Measurements from ENCODE around the gene GRM1. TPM values are rescaled to one million over a fixed set of nuclear protein-coding genes. Genes with fewer than 3 reads are reported as not detected.

GRM1 gene
- total and polyA plus RNA-seq, 2 donors (not counting 3 experiments of a cell fraction or from before 2014, with no cell fraction given), result 0.07 TPM; not detected in 1

DNA sequence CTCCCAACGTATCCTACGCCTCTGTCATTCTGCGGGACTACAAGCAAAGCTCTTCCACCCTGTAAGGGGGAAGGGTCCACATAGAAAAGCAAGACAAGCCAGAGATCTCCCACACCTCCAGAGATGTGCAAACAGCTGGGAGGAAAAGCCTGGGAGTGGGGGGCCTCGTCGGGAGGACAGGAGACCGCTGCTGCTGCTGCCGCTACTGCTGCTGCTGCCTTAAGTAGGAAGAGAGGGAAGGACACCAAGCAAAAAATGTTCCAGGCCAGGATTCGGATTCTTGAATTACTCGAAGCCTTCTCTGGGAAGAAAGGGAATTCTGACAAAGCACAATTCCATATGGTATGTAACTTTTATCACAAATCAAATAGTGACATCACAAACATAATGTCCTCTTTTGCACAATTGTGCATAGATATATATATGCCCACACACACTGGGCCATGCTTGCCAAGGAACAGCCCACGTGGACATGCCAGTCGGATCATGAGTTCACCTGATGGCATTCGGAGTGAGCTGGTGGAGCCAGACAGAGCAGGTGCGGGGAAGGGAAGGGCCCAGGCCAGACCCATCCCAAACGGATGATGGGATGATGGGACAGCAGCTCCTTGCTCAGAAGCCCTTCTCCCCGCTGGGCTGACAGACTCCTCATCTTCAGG lies 406.0 kb downstream of the GRM1 start:
- Histone ChIP-seq H3K4me2 (ENCODE audit: insufficient read depth, low read length) (no peak overlapping the region), H3K27me3 (ENCODE audit: control insufficient read depth in 2 of 2, insufficient read depth in 2 of 2, low read length in 2 of 2) (peaks cover 4 to 12% of the 10 kb centered on the region in 2 experiments), H3K9me3 (replicated peaks; ENCODE audit: control insufficient read depth, insufficient read depth, low read length) (no peaks in the 10 kb centered on the region), H3K9ac (replicated peaks; ENCODE audit: extremely low read depth, insufficient read depth, low read length) (no peak overlapping the region), H4K20me1 (replicated peaks; ENCODE audit: control insufficient read depth, extremely low read depth, insufficient read depth, low read length) (no peaks in the 10 kb centered on the region), H2AFZ (ENCODE audit: low read depth, low read length) (peak overlapping the region; percentile 95), H3K9me1 (replicated peaks; ENCODE audit: control insufficient read depth, extremely low read depth, insufficient read depth, low read length) (no peaks in the 10 kb centered on the region), H3K79me2 (ENCODE audit: control insufficient read depth, insufficient read depth, low read length) (no peaks in the 10 kb centered on the region), H3K27ac (ENCODE audit: insufficient read depth, low read depth, low read length) (no peak overlapping the region), H3K36me3 (ENCODE audit: control insufficient read depth in 2 of 2, extremely low read depth in 1 of 2, insufficient read depth in 2 of 2, low read length in 2 of 2) (no peaks in the 10 kb centered on the region), H3K4me3 (replicated peaks in 1 of 3; ENCODE audit: insufficient read depth in 1 of 3, low read depth in 1 of 3, low read length in 3 of 3) (peak overlapping the region in 1 of 3 experiments; percentile 11), H3K4me1 (ENCODE audit: control insufficient read depth, extremely low read depth, insufficient read depth, low read length) (peaks cover 3% of the 10 kb centered on the region)
- BruUV-seq (replicated peaks), result no TSS peak
- dilution Hi-C loops (cut with MboI; ENCODE audit: extremely low pct_ligation_motif_present, low sequenced_read_pairs), result no loop called here
- intact Hi-C loops (cut with micrococcal nuclease), result no loop called here
- ChIA-PET CTCF (no interaction called here), POLR2A (no interaction called here)
- no peak for DNase-seq (ENCODE audit: low read depth, low spot score)
- no peak for TF ChIP-seq FOS (IDR thresholded peaks at IDR 0.05; ENCODE audit: borderline replicate concordance, insufficient read depth, low read length)
- TF ChIP-seq, protein P1, sequence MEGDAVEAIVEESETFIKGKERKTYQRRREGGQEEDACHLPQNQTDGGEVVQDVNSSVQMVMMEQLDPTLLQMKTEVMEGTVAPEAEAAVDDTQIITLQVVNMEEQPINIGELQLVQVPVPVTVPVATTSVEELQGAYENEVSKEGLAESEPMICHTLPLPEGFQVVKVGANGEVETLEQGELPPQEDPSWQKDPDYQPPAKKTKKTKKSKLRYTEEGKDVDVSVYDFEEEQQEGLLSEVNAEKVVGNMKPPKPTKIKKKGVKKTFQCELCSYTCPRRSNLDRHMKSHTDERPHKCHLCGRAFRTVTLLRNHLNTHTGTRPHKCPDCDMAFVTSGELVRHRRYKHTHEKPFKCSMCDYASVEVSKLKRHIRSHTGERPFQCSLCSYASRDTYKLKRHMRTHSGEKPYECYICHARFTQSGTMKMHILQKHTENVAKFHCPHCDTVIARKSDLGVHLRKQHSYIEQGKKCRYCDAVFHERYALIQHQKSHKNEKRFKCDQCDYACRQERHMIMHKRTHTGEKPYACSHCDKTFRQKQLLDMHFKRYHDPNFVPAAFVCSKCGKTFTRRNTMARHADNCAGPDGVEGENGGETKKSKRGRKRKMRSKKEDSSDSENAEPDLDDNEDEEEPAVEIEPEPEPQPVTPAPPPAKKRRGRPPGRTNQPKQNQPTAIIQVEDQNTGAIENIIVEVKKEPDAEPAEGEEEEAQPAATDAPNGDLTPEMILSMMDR (IDR thresholded peaks at IDR 0.05; ENCODE audit: extremely low read depth in 1 of 2, insufficient read depth in 1 of 2, low read depth in 1 of 2, low read length in 2 of 2), result no peak
- TF ChIP-seq POLR2A (IDR thresholded peaks at IDR 0.05; ENCODE audit: low read depth, low read length), result no peak
- TF ChIP-seq, protein P2, sequence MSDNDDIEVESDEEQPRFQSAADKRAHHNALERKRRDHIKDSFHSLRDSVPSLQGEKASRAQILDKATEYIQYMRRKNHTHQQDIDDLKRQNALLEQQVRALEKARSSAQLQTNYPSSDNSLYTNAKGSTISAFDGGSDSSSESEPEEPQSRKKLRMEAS (IDR thresholded peaks at IDR 0.05; ENCODE audit: insufficient read depth, insufficient read length), result no peak
- no peak for TF ChIP-seq EZH2 (IDR thresholded peaks at IDR 0.05; ENCODE audit: borderline replicate concordance, low read depth, low read length, severe bottlenecking)
- no peak for TF ChIP-seq MYC (IDR thresholded peaks at IDR 0.05; ENCODE audit: low read depth, low read length)
- no peak for TF ChIP-seq GATA2 (IDR thresholded peaks at IDR 0.05; ENCODE audit: insufficient read depth, insufficient read length, low read depth, low read length)
- no peak for TF ChIP-seq JUN (IDR thresholded peaks at IDR 0.05; ENCODE audit: borderline replicate concordance, insufficient read depth, insufficient read length, low read depth)
- TF ChIP-seq POLR2AphosphoS5 (IDR thresholded peaks at IDR 0.05; ENCODE audit: insufficient read depth, low read depth, low read length), result no peak
- FAIRE-seq, result no peak

All from endothelial cell of umbilical vein (primary cell).